ENCODE results near the gene PSD4.

Gene PSD4

GRCh38 chr2:113134717-113135116 lies 39.1 kb upstream of the PSD4 start:
- no peak overlapping the region for H3K27ac Mint-ChIP-seq
- no peak for TF ChIP-seq CTCF (IDR thresholded peaks at IDR 0.05)
- peaks cover 18% of the 10 kb centered on the region for H3K27me3 Mint-ChIP-seq (ENCODE audit: low read depth, poor library complexity)
- DNase-seq = no peak
- peaks cover 8% of the 10 kb centered on the region for H3K4me1 Mint-ChIP-seq
- no peak overlapping the region for H3K4me3 Mint-ChIP-seq
- no peaks in the 10 kb centered on the region for H3K36me3 Mint-ChIP-seq (ENCODE audit: low read depth)
- H3K9me3 Mint-ChIP-seq = no peaks in the 10 kb centered on the region

GRCh38 chr2:113135317-113135716 lies 38.5 kb upstream of the PSD4 start:
- Mint-ChIP-seq H3K36me3 (ENCODE audit: low read depth) (no peaks in the 10 kb centered on the region), H3K4me3 (no peak overlapping the region), H3K27ac (no peak overlapping the region), H3K27me3 (ENCODE audit: low read depth, poor library complexity) (peaks cover 15% of the 10 kb centered on the region), H3K4me1 (peaks cover 8% of the 10 kb centered on the region), H3K9me3 (no peaks in the 10 kb centered on the region)
- TF ChIP-seq CTCF (IDR thresholded peaks at IDR 0.05) = no peak
- DNase-seq = no peak

- H3K4me3 Mint-ChIP-seq = no peak overlapping the region
- no peaks in the 10 kb centered on the region for H3K9me3 Mint-ChIP-seq
- H3K4me1 Mint-ChIP-seq = peaks cover 15% of the 10 kb centered on the region
- H3K36me3 Mint-ChIP-seq (ENCODE audit: low read depth) = no peaks in the 10 kb centered on the region
- peak; percentile 69 for TF ChIP-seq CTCF (IDR thresholded peaks at IDR 0.05)
- peaks cover 7% of the 10 kb centered on the region for H3K27me3 Mint-ChIP-seq (ENCODE audit: low read depth, poor library complexity)
- H3K27ac Mint-ChIP-seq = no peak overlapping the region
- DNase-seq = peak; percentile 52
These were observed 36.7 kb upstream of the PSD4 start for GRCh38 chr2:113136828-113137775.

- peaks cover 15% of the 10 kb centered on the region for H3K4me1 Mint-ChIP-seq
- H3K27ac Mint-ChIP-seq = no peak overlapping the region
- H3K27me3 Mint-ChIP-seq (ENCODE audit: low read depth, poor library complexity) = peaks cover 7% of the 10 kb centered on the region
- no peak overlapping the region for H3K4me3 Mint-ChIP-seq
- no peaks in the 10 kb centered on the region for H3K36me3 Mint-ChIP-seq (ENCODE audit: low read depth)
- no peaks in the 10 kb centered on the region for H3K9me3 Mint-ChIP-seq
- DNase-seq = no peak
- no peak for TF ChIP-seq CTCF (IDR thresholded peaks at IDR 0.05)
These were observed 35.9 kb upstream of the PSD4 start for GRCh38 chr2:113137827-113138226.

GRCh38 chr2:113138428-113139322 lies 35.1 kb upstream of the PSD4 start:
- H3K27ac Mint-ChIP-seq = peak overlapping the region; percentile 40
- H3K9me3 Mint-ChIP-seq = no peaks in the 10 kb centered on the region
- peaks cover 7% of the 10 kb centered on the region for H3K27me3 Mint-ChIP-seq (ENCODE audit: low read depth, poor library complexity)
- H3K4me1 Mint-ChIP-seq = peaks cover 15% of the 10 kb centered on the region
- no peaks in the 10 kb centered on the region for H3K36me3 Mint-ChIP-seq (ENCODE audit: low read depth)
- DNase-seq = peak; percentile 35
- peak; percentile 82 for TF ChIP-seq CTCF (IDR thresholded peaks at IDR 0.05)
- no peak overlapping the region for H3K4me3 Mint-ChIP-seq
